Measurements from ENCODE around the gene GRK4. TPM values are rescaled to one million over a fixed set of nuclear protein-coding genes. Genes with fewer than 3 reads are reported as not detected.

The GRK4 gene
- total RNA-seq, 4 donors from 2014 or later: 7.6 to 10.8 (median 9.1) TPM

DNA sequence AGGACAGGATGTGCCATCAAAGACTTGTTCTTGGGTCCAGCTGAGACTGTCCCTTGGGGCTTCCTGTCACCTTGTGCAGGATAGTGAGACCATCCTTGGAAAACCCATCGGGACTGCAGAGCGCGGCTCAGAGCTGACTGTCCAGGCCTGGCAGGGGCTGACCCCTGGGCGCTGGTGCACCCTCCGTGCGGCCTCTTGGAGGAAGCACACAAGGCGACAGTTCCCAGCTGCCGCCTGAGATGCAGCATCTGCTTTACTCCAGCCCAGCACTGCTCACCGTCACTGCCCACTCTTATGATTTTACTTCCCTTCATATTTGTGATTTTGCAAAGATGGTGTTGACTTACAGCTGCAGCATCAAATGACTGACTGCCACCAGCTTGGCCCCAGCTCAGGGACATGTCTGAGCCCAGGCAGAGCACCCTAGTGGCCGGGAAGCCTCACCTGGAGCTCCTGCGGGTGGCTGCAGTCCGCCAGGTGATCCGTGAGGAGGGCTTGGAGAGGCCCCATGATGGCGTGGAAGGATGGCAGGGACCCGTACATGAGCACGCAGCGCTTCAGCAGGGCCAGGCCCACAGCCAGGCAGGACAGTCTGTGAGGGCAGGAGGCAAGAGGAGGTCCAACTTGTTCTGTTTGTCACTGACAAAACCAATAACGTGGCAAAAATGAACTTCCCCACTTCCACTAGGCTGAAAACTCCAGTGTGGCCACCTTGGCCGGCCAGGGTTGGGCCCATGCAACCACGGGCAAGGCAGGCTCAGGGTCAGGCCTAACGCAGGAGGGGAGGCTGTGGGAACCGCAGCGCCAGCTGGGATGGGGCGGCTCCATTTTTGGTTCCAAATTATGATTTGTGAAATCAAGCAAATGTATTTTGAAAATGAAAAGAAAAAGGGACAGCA, 22.0 kb upstream of the GRK4 start:
- Histone ChIP-seq H3K27me3 (no peaks in the 10 kb centered on the region), H3K36me3 (peaks cover 66 to 67% of the 10 kb centered on the region in 2 donors), H3K27ac (peak overlapping the region; percentile 41 to 56 (median 49)), H3K9me3 (no peaks in the 10 kb centered on the region), H3K4me3 (replicated peaks in 1 of 3) (no peak overlapping the region), H3K4me1 (peaks cover 17 to 22% of the 10 kb centered on the region in 2 donors)
- TF ChIP-seq POLR2A (IDR thresholded peaks at IDR 0.05): no peak
- no peak for TF ChIP-seq CTCF (IDR thresholded peaks at IDR 0.05)
- WGBS, 2 donors: 90 to 94% methylated on average over 18 to 20 of the region's 24 CpGs
- no peak for DNase-seq
- intact Hi-C loops (cut with DNase I): no loop called here

- no peak for TF ChIP-seq POLR2A (IDR thresholded peaks at IDR 0.05)
- WGBS, 2 donors: 85 to 92% methylated on average over 9 to 20 of the region's 21 CpGs
- Histone ChIP-seq H3K27ac (peak overlapping the region; percentile 30 to 56 (median 49)), H3K4me3 (replicated peaks in 1 of 3) (no peak overlapping the region), H3K4me1 (peaks cover 17 to 20% of the 10 kb centered on the region in 2 donors), H3K36me3 (peaks cover 73 to 74% of the 10 kb centered on the region in 2 donors), H3K27me3 (no peaks in the 10 kb centered on the region), H3K9me3 (no peaks in the 10 kb centered on the region)
- intact Hi-C loops (cut with DNase I): no loop called here
- DNase-seq: no peak
Measured at GRCh38 chr4:2942037-2942531, 21.3 kb upstream of the GRK4 start.

GRCh38 chr4:2942532-2943363, 20.6 kb upstream of the GRK4 start:
- Histone ChIP-seq H3K36me3 (peaks cover 78 to 80% of the 10 kb centered on the region in 2 donors), H3K4me1 (peaks cover 17 to 20% of the 10 kb centered on the region in 2 donors), H3K9me3 (no peaks in the 10 kb centered on the region), H3K27me3 (no peaks in the 10 kb centered on the region), H3K27ac (peak overlapping the region; percentile 30 to 56 (median 49)), H3K4me3 (replicated peaks in 1 of 3) (no peak overlapping the region)
- no peak for TF ChIP-seq POLR2A (IDR thresholded peaks at IDR 0.05)
- no peak for TF ChIP-seq CTCF (IDR thresholded peaks at IDR 0.05)
- intact Hi-C loops (cut with DNase I): no loop called here
- 77 to 78% methylated on average over 28 to 29 of the region's 31 CpGs for WGBS, 2 donors
- DNase-seq: peak; percentile 67 to 80

GRCh38 chr4:2943364-2944090, 19.8 kb upstream of the GRK4 start:
- Histone ChIP-seq H3K4me1 (peaks cover 17 to 20% of the 10 kb centered on the region in 2 donors), H3K27ac (peak overlapping the region in 1 of 3 donors; percentile 56), H3K27me3 (no peaks in the 10 kb centered on the region), H3K36me3 (peaks cover 78 to 84% of the 10 kb centered on the region in 2 donors), H3K9me3 (no peaks in the 10 kb centered on the region), H3K4me3 (replicated peaks in 1 of 3) (no peak overlapping the region)
- no peak for TF ChIP-seq CTCF (IDR thresholded peaks at IDR 0.05)
- no peak for TF ChIP-seq POLR2A (IDR thresholded peaks at IDR 0.05)
- no peak for DNase-seq
- intact Hi-C loops (cut with DNase I): no loop called here
- 94 to 96% methylated on average over 20 of the region's 20 CpGs for WGBS, 2 donors

DNA sequence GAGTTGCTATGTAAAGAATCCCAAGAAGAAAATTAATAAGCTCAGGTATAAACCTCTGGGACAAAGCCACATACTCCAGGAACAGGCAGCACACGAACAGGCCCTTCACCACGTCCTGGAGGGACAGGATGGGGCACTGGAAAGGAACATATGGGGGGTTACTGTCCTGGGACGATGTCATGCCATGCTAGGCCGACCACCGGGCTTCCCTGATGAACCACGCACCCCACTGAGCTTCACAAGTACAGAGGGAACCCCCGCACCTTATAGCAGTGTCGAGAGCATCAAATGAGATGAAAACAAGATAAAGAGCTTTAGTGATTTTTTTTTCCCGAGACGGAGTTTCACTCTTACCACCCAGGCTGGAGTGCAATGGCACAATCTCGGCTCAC, 19.3 kb upstream of the GRK4 start:
- Histone ChIP-seq H3K36me3 (peaks cover 79% of the 10 kb centered on the region in 2 donors), H3K27ac (no peak overlapping the region), H3K27me3 (no peaks in the 10 kb centered on the region), H3K4me1 (peaks cover 17 to 20% of the 10 kb centered on the region in 2 donors), H3K9me3 (no peaks in the 10 kb centered on the region), H3K4me3 (replicated peaks in 1 of 3) (no peak overlapping the region)
- intact Hi-C loops (cut with DNase I): no loop called here
- DNase-seq: no peak
- TF ChIP-seq CTCF (IDR thresholded peaks at IDR 0.05): no peak
- TF ChIP-seq POLR2A (IDR thresholded peaks at IDR 0.05): no peak
- WGBS, 2 donors: 88 to 91% methylated on average over 11 of the region's 11 CpGs
